Brain microvascular endothelial cell (primary cell): ENCODE results near the gene CHN2.

Experiments
- DNase-seq: peaks from one replicate; pipeline ENCODE4 v3.0.0-alpha.2; 2020
- H3K27ac ChIP-seq: fragments of 250-450 bp; sonication (Bioruptor Pico); 2 replicates; pipeline ENCODE4 v1.5.1; 2020; ENCODE audit warnings: mild to moderate bottlenecking, moderate library complexity
- H3K27me3 ChIP-seq: fragments of 250-450 bp; sonication (Bioruptor Pico); replicated peaks from 2 replicates; pipeline ENCODE4 v1.5.1; 2020; ENCODE audit warnings: mild to moderate bottlenecking
- H3K36me3 ChIP-seq: fragments of 250-450 bp; sonication (Bioruptor Pico); replicated peaks from 2 replicates; pipeline ENCODE4 v1.5.1; 2020; ENCODE audit warnings: mild to moderate bottlenecking
- H3K4me3 ChIP-seq: 2 replicates; pipeline ENCODE4 v1.5.1; 2011; ENCODE audit warnings: low read depth, mild to moderate bottlenecking, control low read depth, low read length, moderate library complexity
- CTCF ChIP-seq: IDR thresholded peaks from 2 replicates; pipeline ENCODE4 v1.5.1; 2011; ENCODE audit warnings: low read depth, mild to moderate bottlenecking, moderate library complexity, low read length, control low read depth, inconsistent platforms; ENCODE audit errors: missing control alignments
- in situ Hi-C: cut with HindIII; loops from 2 replicates; pipeline ENCODE4 v1.10.0; 2017; ENCODE audit warnings: low sequenced_read_pairs, low pct_ligation_motif_present

Gene CHN2

GRCh38 chr7:29370531-29371314 lies 176.1 kb downstream of the CHN2 start:
- Histone ChIP-seq H3K36me3 (no peaks in the 10 kb centered on the region), H3K27me3 (no peaks in the 10 kb centered on the region), H3K4me3 (no peak overlapping the region), H3K27ac (no peak overlapping the region)
- peak; percentile 46 for DNase-seq
- in situ Hi-C loops = no loop called here
- no peak for TF ChIP-seq CTCF

GRCh38 chr7:29371472-29371871 lies 176.9 kb downstream of the CHN2 start:
- DNase-seq = no peak
- Histone ChIP-seq H3K27ac (no peak overlapping the region), H3K4me3 (no peak overlapping the region), H3K27me3 (no peaks in the 10 kb centered on the region), H3K36me3 (no peaks in the 10 kb centered on the region)
- in situ Hi-C loops = no loop called here
- no peak for TF ChIP-seq CTCF

- TF ChIP-seq CTCF = no peak
- no peak overlapping the region for H3K27ac ChIP-seq
- no peaks in the 10 kb centered on the region for H3K27me3 ChIP-seq
- in situ Hi-C loops = no loop called here
- no peak overlapping the region for H3K4me3 ChIP-seq
- no peak for DNase-seq
- no peaks in the 10 kb centered on the region for H3K36me3 ChIP-seq
These were observed 177.9 kb downstream of the CHN2 start for GRCh38 chr7:29372351-29373090.

- no peak for TF ChIP-seq CTCF
- Histone ChIP-seq H3K27ac (no peak overlapping the region), H3K4me3 (no peak overlapping the region), H3K27me3 (no peaks in the 10 kb centered on the region), H3K36me3 (no peaks in the 10 kb centered on the region)
- in situ Hi-C loops = no loop called here
- no peak for DNase-seq
These were observed 181.3 kb downstream of the CHN2 start for GRCh38 chr7:29375641-29376562.

GRCh38 chr7:29377718-29378117 lies 183.1 kb downstream of the CHN2 start:
- in situ Hi-C loops = no loop called here
- Histone ChIP-seq H3K4me3 (no peak overlapping the region), H3K27me3 (no peaks in the 10 kb centered on the region), H3K27ac (no peak overlapping the region), H3K36me3 (no peaks in the 10 kb centered on the region)
- DNase-seq = no peak
- no peak for TF ChIP-seq CTCF
